NOMO-1 (cell line): ENCODE measurements around the gene ZNF462.
"Not testable (repeated sequence)": the region's sequence is repeated elsewhere in the genome, so short reads cannot be mapped to it uniquely, and the experiment has no call there.

ENCODE experiments used
- DNase-seq, 2 experiments: peaks; one replicate each; lab custom pipeline; 2025; ENCODE audit not compliant: unreplicated experiment in 2 of 2; lab: John Stamatoyannopoulos, UW

The ZNF462 gene

DNA sequence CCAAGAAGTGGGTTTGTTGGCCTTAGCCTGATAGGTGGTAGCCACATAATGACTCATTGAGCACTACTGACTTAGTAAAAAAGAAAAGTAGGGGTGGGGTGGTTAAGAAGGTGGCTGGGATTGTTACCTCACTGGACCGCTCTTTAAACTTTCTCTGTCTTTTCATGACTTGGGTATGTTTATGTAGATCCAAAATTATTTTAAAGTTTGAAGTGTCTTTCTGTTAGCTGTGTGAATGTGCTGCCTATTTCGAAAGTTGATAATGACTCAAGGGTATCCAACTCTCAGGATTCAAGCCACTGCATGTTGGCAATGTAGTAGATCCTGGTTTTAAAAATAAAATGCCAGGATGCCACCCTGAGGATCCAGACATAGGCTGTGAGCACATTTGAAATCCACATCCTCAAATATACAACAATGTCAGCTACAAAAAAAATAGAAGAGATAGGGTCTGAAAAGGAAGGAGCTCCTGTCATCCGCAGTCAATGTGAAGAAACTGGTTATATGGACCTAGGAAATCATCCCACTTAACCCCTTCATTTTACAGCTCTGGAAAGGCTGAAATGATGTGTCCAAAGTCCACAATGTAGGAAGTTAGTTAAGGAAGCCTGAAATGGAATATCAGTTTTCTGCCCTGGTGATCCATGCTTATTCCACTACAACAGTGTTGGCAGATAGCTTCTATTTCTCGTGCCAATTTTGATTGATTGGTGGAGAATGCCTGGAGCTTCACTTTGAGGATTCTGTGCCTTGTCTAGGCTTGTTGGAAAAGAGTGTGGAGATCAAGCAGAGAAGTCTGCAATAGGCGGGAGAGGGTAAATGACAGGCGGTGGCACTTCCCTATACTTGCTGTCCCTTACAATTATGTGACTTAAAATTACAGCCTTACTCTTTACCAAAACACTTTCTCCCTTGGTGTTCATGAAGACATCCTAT is 23.4 kb downstream of the ZNF462 start:
- DNase-seq, result no peak

DNA sequence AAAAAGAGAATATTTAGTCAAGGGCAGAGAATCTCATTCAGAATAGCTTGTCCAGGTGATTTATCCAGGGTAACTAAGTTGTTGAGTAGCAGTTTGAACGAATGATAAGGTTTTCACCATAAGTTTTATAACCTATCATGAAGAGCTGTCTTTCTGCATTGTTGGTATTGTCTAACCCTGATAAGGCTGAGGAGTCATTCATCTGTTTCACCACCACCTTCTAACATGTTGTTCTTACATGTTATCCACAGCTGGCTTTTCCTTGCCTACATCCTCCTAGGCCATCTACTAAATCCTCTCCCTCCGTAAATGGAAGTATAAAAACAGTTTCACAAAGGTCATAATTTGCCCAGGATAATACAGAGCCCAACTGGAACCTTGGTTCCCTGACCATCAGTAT is 24.1 kb downstream of the ZNF462 start:
- no peak for DNase-seq

DNA sequence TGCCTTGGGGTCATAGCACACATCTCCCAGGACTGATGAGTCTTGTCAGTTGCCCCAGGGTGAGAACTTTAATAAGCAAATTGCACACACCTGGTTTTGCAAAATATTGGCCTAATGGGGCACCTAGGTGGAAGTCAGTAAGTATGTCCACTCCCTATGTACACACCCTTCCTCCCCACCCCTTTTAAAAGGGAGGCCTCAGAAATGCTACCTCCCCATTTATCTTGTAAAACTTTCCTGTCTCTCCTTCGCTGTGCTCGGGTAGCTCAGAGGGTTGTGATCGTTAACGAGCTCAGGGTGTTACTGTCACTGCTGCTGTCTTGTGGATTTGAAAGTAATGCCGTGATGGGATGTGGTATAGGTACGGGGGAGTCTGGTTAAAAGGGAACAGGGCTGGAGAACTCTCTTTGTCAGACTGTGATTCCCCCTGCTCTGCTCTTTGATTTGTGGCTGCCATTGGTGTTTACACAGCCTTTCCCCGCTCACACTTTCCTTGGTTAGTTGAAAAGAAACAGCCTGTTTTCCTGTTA is 26.2 kb downstream of the ZNF462 start:
- DNase-seq, result no peak

DNA sequence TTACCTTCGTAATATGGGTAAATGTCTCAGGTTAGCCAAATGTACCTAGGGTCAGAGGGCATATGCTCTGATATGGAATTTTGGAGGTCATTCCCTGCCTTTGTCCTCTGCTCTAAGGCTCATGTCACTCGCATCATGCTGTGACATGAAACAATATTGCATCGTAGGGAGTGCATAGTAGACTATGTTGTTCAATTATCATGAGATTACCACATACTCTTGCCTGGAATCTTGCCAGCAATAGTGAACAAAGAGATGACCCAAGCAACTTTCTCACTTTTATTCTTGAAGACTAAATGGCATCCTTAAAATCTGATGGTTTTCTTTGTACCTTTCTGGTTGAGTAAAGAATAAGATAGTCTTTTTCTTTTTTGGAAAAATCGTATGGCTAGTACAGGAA is 27.6 kb downstream of the ZNF462 start:
- no peak for DNase-seq

DNA sequence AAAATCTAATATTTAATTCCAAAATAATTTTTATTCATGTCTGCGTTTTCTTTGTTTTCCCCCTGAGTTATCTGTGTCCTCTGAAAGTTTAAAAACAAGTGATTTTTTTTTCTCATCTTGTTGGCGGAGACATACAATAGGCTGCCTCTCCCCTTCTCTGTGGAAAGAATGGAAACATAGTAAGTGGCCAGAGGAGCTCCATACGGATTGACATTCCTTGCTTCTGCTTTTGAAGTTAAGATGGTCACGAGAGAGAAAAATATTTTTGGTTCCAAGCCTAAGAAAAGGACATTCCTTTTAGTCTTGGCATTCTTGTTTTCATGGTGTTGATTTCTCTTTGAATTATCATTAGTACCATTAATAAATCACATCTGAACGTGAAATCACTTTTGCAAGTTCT is 28.3 kb downstream of the ZNF462 start:
- DNase-seq, result no peak

DNA sequence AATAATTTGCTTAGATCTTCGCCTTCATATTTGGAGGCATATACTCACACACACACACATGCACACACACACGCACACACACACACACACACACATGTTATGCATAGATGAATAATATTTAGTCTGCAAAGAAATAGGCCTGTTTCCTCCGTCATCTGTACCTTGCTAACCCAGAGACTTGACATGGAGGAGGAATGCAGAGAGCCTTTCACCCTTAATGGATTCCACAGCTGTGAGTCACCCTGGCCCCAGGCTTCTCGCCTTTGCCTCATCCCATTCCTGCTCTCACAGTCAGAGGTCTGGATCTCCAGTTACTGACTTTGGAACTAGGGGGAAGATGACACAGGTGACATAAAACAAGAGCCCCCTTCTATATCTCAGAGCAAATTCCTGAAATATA is 29.7 kb downstream of the ZNF462 start:
- DNase-seq, result no peak

DNA sequence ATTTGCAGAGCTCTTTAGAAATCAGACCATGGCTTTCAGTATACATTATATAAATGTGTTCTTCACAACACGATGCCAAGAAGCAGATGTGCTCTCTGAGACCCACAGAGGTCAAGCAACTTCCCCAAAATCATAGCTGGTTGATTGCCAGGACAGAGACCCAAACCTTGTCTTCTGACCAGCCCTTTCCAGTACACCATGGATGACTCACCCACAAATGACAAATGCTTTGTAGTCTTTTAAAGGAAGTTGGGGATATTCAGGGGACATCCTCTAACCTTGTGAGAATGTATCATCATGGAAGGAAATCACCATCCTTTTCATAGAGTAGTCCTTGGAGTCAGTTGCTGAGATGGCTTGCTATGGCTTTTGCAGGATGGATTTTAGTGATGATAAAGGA is 30.1 kb downstream of the ZNF462 start:
- no peak for DNase-seq

DNA sequence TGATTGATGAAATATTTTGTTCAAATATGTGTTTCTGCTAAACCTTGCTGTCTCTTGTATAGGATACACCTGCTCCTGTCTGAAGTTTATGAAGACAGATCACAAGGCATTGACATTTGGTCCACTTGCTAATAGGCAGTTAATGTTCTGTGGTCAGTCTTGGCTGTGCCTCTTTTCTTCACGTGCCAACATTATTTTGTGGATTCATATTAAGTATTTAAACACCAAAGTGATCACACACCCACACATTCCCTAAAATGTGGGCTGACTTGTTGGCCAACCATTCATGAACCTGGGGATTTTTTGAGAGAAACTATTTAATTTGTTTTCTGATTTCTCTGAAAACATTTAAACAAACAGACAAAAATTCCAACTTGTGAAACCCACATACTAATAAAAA is 33.7 kb downstream of the ZNF462 start:
- DNase-seq, result no peak

DNA sequence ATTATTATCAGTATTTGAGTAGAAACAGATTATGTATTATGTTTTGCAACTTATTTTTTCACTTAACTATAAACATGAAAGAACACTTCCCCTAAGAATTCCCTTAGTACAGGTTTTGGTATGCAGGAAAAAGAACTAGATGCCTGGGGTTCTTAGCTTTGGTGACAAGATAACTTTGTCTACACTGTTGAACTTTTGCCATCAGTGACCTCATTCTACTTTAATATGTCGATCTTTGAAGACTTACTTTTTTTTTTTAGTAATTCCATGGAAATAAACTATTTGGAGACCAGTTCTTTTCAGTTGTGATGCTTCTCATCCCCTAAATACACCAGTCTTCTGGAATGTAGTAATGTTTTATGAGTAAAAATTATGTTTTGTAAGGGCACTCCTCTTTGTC is 34.3 kb downstream of the ZNF462 start:
- no peak for DNase-seq

DNA sequence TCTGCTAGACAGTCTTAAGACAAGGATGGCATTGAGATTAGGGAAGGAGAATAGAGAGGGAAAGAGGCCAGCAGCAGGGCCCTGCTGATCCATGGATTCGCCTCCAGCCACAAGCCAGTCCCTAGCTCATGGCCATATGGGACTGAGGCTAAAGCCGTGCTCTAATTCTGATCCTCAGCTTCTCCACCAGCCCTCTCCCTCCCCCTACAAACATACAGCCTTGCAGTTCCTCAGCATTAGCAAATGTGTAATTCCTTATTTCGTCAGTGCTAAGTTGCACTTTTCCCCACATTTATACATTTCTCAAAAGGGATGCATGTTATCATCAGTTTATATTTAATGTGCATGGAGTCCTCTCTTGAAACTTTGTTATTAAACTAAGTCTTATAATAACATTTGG is 34.8 kb downstream of the ZNF462 start:
- no peak for DNase-seq

DNA sequence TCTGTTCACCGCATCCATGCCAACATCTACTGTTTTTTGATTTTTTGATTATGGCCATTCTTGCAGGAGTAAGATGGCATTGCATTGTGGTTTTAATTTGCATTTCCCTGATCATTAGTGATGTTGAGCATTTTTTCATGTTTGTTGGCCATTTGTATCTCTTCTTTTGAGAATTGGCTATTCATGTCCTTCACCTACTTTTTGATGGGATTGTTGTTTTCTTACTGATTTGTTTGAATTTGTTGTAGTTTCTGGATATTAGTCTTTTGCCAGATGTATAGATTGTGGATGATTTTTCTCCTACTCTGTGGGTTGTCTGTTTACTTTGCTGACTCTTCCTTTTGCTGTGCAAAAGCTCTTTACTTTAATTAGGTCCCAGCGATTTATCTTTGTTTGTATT is 37.6 kb downstream of the ZNF462 start:
- DNase-seq, result not testable (repeated sequence)

DNA sequence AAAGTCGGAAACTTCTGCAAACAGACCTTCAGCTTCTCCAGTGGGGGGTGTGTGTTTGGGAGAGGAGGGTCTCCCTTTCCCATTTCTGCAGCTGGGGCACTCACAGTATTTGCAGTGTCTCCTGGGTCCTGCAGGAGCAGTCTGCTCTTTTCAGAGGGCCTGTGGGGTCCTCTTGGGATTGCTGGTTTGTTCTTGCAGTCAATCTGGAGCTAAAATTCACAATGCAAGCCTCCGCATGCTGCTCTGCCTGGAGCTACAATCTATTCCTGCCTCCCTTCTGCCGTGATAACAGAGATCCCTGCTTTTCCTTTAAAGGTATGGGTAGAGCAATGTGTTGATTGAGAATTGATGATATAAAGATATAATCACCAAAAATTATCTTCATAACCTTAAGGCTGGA is 43.2 kb downstream of the ZNF462 start:
- no peak for DNase-seq

DNA sequence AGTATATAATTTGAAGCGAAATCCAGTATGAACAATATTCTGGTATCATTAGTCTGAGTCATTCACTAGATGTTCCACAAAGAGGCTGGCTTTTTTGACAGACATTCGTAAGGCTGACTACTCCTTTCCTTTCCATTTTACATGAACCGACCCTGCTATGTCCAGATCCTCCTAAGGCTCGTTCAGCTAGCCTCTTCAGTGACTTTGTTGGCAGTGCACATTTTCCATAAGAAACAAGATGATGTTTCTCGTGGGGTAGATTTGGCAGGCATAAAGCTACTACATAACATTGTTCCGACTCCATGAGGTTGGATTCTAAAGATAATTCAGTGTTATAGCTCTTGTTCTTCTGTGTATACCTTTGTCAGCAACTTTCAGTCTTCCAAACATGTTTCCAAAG is 49.0 kb downstream of the ZNF462 start:
- no peak for DNase-seq

DNA sequence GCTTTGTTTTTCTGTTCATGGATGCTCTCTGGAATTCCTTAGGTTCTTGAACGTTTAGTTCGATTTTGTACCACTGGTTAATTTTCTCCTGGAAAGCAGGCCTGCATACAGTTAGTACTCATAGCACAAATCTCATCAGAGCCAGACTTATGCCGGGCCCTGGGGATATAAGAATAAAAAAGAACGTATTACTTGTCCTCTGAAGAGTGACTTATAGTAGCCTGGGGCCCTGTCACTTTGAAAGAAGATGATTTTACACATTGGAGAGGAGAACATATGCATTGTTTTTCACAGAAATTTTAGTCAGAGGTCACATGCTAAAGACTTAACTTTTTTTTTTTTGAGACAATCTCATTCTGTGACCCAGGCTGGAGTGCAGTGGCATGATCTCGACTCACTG is 50.3 kb downstream of the ZNF462 start:
- DNase-seq, result no peak

DNA sequence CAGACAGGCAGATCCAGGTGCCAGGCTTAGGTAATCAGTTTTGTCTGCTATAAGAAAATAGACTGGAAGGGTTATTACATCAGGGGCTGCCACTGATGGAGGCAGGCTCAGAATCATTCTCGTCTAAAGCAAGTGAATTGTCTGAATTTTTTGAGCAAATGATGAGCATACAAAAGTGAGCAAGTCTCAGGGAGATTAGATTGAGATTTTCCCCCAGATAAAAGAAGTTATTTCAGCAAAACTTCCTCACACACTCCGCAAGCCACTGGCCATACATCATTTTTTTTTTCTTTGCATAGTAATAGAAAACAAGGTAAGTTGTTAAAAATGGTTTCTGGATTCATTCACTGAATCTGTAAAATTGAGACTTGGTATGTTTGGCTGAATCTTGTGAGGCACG is 52.9 kb downstream of the ZNF462 start:
- DNase-seq, result no peak

DNA sequence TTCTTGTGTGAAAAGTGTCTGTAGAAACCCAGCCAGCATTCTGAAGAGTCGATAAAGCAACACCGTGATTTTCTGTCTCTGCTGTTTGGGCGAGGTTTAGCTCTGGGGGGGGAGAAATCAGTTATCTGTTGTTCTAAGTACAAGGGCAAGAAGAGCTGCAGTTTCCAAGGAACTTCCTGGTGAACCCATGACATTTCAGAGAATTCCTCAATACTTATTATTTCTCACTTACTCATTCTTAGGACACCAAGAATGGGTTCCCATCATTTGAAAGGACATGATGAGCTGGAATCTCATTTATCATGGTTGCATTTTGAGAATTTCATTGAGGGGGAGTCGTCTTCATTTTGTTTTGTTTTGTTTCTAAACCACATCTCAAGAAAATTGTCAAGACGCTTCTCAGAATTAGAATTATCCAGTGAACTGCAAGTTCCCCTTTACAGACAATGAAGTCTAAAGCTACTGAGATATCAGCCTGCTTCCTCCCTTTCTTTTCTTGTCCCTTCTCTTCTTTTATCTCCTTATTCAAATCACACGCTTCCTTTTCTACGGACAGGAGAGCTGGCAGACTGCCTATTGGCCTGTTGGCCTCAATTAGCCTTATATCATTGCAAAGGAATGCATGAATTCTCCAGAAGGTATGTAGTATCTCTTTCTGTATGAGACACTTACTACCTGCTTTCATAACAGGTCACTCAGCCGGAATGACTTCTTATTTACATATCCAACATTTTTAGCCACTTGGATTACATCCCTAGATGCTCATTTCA is 53.7 kb downstream of the ZNF462 start:
- DNase-seq, result no peak

DNA sequence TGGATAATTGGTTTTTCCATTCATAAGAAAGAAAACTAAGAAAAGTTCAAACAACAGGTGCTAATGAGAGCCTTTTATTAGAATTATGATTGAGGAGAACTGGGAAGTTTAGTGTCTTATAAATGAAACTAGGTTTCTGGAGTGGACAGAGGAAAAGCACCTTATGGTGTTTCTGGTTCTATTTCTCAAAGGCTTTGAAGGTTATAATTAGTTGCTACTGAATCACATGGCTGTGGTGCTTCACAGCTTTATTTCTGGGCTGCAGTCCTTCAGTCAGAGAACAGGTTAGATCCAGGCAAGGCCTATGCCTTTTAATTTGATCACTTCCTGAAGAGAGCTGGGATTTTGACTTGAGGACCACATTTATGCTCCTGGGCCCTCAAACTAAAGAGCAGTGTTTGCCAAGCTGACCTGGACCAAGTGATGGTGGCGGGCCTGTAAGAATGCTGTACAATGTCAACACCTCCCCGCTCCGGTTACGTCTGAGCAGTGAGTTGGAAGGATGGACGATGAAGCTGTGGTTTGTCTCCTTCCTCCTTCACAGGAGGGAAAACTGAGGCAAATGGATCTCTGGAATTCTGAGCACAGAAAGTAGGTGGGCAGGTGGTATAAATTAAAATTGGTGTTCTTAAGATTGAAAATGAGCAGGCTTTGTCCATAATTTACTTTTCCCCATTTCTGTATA is 56.0 kb downstream of the ZNF462 start:
- no peak for DNase-seq

DNA sequence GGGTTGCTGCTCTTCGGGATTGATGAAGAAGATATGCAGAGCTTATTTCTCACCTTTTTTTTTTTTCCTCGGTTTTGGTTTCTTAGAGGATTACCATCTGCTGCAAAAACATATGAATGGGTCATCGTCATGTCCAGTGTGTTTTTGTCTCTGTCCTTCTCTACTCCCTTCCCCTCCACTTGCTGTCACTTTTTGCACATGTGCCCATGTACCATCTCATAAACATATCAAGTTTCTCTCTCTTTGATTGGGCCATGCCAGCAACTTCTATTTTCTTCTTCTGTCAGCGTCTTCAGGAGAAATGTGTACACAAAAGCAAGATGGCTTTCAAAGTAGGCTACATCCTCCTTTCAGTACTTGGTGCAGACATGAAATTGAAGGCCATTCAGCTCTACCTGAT is 57.1 kb downstream of the ZNF462 start:
- no peak for DNase-seq

DNA sequence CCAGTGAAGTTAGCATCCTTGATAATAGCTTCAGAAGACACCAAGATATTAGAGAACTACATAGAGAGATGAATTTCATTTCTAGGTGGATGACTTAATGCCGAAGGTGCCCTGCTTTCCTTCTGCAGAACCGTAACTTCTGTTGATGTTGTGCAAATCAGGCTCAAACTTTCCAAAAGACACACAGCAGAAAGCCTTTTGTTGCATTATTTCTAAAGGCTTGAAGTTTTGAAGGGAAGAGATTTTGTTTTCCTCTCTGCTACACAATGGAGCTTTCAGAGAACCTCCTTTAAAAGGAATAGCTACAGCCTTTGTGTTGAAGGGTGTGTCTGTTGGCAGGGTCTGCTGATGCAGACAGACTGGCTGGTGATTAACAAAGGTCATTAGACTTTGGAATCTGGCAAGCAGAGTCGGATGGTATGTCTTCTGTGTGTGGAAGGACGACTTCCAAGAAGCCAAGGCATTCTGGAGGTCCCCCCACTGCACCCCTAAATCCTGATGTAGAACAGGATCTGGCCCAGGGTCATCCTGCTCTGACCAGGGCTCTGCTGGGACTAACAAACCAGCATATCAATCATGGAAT is 57.8 kb downstream of the ZNF462 start:
- no peak for DNase-seq

DNA sequence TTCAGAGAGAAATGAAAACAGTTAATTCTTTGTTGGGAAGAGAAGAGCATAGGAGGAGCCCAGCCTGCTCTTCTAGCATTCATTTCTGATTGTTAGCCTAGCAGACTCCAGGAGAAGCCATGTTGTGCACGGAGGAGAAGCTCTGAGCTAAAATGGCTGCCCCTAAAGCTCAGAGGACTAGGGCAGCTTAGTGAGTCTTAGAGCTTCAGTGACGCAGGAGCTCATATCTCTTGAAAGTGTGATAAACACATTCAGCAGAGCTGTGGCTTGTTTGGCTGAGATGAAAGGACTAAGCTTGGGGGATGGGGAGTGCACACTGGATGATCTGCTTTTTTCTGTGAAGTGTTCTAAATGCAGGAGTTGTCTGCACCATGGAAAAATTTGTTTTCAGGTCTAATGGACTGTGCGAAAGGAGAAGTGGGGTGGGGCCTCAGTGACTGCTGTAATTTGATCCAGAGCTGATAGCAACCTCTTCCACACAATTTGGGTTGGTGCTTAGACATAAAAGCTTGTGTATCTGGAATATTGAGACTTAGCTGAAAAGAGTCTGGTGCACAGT is 58.5 kb downstream of the ZNF462 start:
- no peak for DNase-seq

DNA sequence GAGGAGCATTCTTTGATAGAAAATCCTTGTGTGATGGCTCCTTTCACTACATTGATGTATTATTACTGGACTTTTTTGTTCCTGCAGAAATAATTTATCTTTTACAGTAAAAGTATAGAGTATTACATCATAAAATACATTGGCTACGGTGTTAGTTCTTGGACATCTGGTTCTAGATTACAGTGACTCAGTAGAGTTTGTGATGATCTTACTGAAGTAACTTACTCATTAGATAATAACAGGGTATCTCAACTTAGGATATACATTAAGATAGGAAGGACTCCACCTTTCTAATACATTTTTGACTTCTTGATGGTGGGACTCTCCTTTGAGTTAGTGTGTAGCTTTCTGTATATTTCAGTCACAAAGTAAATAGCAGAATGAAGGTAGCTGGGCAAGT is 59.1 kb downstream of the ZNF462 start:
- DNase-seq, result no peak
